ENCODE data around the gene IFNA14. TPM values are rescaled to one million over a fixed set of nuclear protein-coding genes. Genes with fewer than 3 reads are reported as not detected.
A peak's percentile ranks its signal among the peaks of the same experiment; 100 is the strongest.
"Not testable (repeated sequence)": the region's sequence is repeated elsewhere in the genome, so short reads cannot be mapped to it uniquely, and the experiment has no call there.

The IFNA14 gene
- total RNA-seq, 4 donors from 2014 or later, result not detected

- H3K9me3 ChIP-seq; H3K4me3 ChIP-seq; H3K27me3 ChIP-seq; H3K27ac ChIP-seq; intact Hi-C loops (cut with DNase I; ENCODE audit: low total_unique reads); DNase-seq; H3K4me1 ChIP-seq; H3K36me3 ChIP-seq: not testable (repeated sequence)
- TF ChIP-seq CTCF (IDR thresholded peaks at IDR 0.05), result peak in 2 of 4 experiments; percentile 14 to 17
Observed at GRCh38 chr9:21235468-21236359, 4.1 kb downstream of the IFNA14 start.

GRCh38 chr9:21234153-21234687 lies 5.6 kb downstream of the IFNA14 start:
- no peaks in the 10 kb centered on the region for H3K4me1 ChIP-seq
- H3K36me3 ChIP-seq, result no peaks in the 10 kb centered on the region
- H3K4me3 ChIP-seq, result no peak overlapping the region
- no peak for DNase-seq
- intact Hi-C loops (cut with DNase I; ENCODE audit: low total_unique reads), result no loop called here
- H3K27me3 ChIP-seq, result no peaks in the 10 kb centered on the region
- no peak for TF ChIP-seq POLR2A (IDR thresholded peaks at IDR 0.05)
- TF ChIP-seq CTCF (IDR thresholded peaks at IDR 0.05), result no peak
- no peak overlapping the region for H3K27ac ChIP-seq
- H3K9me3 ChIP-seq, result no peaks in the 10 kb centered on the region

GRCh38 chr9:21233258-21233657 lies 6.5 kb downstream of the IFNA14 start:
- no peak for TF ChIP-seq POLR2A (IDR thresholded peaks at IDR 0.05)
- TF ChIP-seq CTCF (IDR thresholded peaks at IDR 0.05), result no peak
- Histone ChIP-seq H3K36me3 (no peaks in the 10 kb centered on the region), H3K4me3 (no peak overlapping the region), H3K9me3 (no peaks in the 10 kb centered on the region), H3K4me1 (no peaks in the 10 kb centered on the region), H3K27ac (no peak overlapping the region), H3K27me3 (no peaks in the 10 kb centered on the region)
- intact Hi-C loops (cut with DNase I; ENCODE audit: low total_unique reads), result no loop called here
- no peak for DNase-seq

- Histone ChIP-seq H3K4me3 (no peak within 1 kb of the TSS), H3K36me3 (no peaks in the 10 kb centered on the region), H3K9me3 (no peaks in the 10 kb centered on the region), H3K27ac (no peak within 1 kb of the TSS), H3K27me3 (no peaks in the 10 kb centered on the region), H3K4me1 (no peaks in the 10 kb centered on the region)
- DNase-seq, result no peak
- no peak for TF ChIP-seq POLR2A (IDR thresholded peaks at IDR 0.05)
- no peak for TF ChIP-seq CTCF (IDR thresholded peaks at IDR 0.05)
- intact Hi-C loops (cut with DNase I; ENCODE audit: low total_unique reads), result no loop called here
Observed at GRCh38 chr9:21228122-21228521, 11.7 kb downstream of the IFNA14 start, which contains the start of gene IFNA17. IFNA17 (minus strand) TSS chr9:21228222; CDS start chr9:21228173, 49 bp downstream.

- intact Hi-C loops (cut with DNase I; ENCODE audit: low total_unique reads); DNase-seq; H3K4me1 ChIP-seq; H3K27me3 ChIP-seq; H3K4me3 ChIP-seq; H3K27ac ChIP-seq; H3K36me3 ChIP-seq; H3K9me3 ChIP-seq: not testable (repeated sequence)
Observed at GRCh38 chr9:21217211-21217610, 22.6 kb downstream of the IFNA14 start, which contains the start of gene IFNA16. IFNA16 (minus strand) TSS chr9:21217311; CDS start chr9:21217305, 6 bp downstream.

- H3K9me3 ChIP-seq; H3K4me1 ChIP-seq; H3K27ac ChIP-seq; H3K4me3 ChIP-seq; DNase-seq; intact Hi-C loops (cut with DNase I; ENCODE audit: low total_unique reads); H3K36me3 ChIP-seq; H3K27me3 ChIP-seq: not testable (repeated sequence)
Observed at GRCh38 chr9:21213411-21214326, 26.1 kb downstream of the IFNA14 start.

- H3K27me3 ChIP-seq; H3K9me3 ChIP-seq; DNase-seq; H3K27ac ChIP-seq; H3K36me3 ChIP-seq; H3K4me3 ChIP-seq; H3K4me1 ChIP-seq; intact Hi-C loops (cut with DNase I; ENCODE audit: low total_unique reads): not testable (repeated sequence)
Observed at GRCh38 chr9:21212160-21212559, 27.6 kb downstream of the IFNA14 start.

GRCh38 chr9:21210782-21211181 lies 29.0 kb downstream of the IFNA14 start:
- H3K27me3 ChIP-seq; H3K27ac ChIP-seq; H3K4me1 ChIP-seq; H3K9me3 ChIP-seq; intact Hi-C loops (cut with DNase I; ENCODE audit: low total_unique reads); H3K36me3 ChIP-seq; DNase-seq; H3K4me3 ChIP-seq: not testable (repeated sequence)

Measured in uterus (tissue), 4 donors.